ENCODE measurements around the gene STRN4.
"Not testable (repeated sequence)": the region's sequence is repeated elsewhere in the genome, so short reads cannot be mapped to it uniquely, and the experiment has no call there.

STRN4 gene

DNA sequence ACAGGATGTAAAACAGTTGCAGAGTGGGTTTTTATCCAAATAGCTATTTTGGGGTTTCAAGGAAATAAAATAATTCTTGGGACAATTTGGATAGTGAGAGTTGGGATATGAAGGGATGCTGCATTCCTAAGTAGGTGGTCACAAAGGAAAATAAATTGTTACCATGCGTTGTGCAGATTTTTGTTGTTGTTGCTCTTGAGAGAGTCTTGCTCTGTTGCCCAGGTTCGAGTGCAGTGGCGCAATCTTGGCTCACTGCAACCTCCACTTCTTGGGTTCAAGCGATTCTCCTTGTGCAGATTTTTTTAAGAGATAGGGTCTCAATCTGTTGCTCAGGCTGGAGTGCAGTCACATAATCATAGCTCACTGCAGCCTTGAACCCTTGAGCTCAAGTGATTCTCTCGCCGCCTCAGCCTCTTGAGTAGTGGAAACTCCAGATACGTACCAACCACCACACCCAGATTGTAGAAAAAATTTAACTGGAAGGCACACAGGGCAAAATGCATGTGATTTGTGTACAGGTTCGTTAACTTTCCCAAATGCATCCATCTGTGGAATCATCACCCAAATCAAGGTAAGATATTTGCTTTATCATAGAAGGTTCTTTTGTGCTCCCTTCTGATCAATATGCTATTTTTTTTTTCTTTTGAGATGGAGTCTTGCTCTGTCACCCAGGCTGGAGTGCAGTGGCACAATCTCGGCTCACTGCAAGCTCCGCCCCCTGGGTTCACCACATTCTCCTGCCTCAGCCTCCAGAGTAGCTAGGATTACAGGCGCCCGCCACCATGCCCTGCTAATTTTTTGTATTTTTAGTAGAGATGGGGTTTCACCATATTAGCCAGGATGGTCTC is 26.1 kb upstream of the STRN4 start:
- no peak for DNase-seq

DNA sequence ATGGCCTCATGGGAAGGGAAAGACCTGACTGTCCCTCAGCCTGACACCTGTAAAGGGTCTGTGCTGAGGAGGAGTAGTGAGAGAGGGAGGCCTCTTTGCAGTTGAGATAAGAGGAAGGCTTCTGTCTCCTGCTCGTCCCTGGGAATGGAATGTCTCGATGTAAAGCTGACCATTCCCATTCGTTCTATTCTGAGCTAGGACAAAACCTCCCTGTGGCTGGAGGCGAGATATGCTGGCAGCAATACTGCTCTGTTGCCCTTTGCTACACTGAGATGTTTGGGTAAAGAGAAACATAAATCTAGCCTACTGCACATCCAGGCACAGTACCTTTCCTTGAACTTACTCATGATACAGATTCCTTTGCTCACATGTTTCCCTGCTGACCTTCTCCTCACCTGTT is 22.5 kb upstream of the STRN4 start:
- DNase-seq, result not testable (repeated sequence)

DNA sequence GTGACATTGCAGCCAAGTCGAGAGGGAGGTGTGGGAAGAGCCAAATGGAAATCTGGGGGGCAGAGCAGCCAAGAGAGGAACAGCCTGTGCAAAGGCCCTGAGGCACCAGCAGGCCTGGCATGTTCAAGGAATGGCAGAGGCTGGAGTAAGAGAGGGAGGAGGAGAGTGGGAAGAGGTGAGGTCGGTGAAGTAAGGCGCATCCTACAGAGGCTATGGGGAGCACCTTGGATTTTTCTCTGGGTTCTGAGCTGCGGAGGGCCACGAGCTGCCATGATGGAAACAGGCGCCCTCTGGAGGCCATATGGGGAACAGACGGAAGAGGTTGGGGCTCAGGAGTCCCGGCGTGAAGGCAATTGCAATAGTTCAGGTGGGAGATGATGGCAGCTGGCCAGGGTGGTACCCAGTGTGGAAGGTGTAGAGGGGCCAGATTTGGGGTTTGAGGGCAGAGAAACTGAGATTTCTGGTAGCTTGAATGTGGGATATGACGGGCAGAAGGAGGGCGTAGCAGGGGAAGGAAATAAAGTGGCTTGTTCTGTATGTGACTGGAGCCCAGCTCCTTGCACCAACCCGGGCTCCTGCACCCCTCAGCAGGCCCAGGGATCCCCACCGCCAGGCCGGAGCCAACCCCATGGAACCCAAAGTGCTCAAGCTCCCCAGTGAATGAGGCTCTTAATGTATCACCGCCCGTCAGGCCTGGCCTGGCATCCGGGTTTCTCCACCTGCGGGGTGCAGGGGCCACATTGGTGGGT is 20.5 kb upstream of the STRN4 start:
- DNase-seq, result peak; percentile 46 to 55

DNA sequence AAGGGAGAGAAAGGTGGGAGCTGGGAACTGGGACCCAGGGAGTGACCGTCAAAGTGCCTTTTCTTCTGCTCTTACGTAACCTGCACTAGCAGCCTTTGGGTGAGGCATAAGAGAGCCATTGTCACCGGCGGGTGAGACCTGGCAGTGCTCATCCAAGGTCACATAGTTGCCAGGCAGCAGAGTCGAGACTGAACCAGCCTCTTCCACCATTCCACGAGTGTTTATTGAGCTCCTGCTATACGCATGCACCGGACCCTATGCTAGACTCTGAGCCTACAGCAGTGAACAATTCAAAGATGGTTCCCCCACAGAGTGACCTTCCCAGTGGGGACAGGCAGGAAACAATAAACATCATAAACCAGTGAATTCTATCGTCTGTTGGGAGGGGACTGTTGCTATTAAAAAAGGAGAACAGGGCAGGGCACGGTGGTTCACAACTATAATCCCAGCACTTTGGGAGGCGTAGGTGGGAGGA is 18.6 kb upstream of the STRN4 start:
- no peak for DNase-seq

DNA sequence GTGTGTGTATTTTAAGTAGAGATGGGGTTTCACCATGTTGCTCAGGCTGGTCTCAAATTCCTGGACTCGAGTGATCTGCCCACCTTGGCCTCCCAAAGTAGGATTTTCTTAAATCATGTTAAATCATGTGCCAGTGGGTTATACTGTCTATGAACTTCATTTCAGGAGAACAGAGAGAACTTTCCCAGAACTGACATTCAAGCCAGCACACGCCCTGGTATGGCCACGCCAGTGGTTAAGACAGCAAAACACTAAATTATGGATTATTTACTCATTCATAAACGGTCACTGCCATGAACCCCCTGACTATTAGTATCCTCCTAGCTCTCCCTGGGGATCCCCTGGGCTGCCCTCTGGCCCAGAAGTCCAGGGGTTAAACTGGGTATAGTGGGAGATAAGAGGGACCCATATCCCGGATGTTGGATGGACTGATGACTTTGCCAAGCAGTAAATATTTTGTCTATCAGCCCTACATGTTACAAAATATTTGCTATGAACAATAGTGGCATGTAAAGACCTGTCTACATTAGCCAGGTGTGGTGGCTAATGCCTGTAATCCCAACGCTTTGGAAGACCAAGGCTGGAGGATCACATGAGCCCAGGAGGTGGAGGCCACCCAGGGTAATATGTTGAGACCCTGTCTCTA is 16.1 kb upstream of the STRN4 start:
- no peak for DNase-seq

DNA sequence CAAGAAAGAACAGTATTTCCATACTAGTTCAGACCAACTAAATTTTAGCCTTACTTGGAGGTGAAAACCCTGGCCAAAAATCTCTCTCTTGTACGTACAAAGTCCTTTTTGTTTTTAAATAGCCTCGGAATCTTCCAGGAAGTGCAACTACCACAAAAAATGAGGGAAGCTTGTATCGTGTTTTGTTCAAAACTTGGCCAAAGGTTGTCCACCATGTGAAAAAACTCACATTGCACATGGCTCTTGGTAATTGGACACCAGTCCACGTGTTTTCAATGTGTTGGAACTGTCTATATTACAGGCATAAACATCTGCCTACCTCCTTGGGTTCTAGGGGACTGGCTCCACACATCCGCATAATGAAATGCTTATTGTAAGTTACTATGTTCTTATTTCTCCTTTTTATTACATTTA is 15.2 kb upstream of the STRN4 start:
- DNase-seq, result peak in 1 of 2 donors; percentile 25

DNA sequence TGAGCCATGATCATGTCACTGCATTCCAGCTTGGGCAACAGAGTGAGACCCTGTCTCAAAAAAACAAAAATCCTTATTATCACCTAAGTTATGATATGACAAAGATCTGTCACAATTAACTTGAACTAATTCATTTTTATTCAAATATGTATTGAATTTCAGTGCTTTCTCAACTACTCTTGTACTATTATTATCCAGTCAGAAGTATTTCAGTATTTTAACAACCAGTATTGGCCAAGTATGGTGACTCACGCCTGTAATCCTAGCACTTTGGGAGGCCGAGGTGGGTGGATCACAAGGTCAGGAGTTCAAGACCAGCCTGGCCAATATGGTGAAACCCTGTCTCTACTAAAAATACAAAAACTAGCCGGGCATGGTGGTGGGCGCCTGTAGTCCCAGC is 14.6 kb upstream of the STRN4 start:
- peak in 1 of 2 donors; percentile 40 for DNase-seq

DNA sequence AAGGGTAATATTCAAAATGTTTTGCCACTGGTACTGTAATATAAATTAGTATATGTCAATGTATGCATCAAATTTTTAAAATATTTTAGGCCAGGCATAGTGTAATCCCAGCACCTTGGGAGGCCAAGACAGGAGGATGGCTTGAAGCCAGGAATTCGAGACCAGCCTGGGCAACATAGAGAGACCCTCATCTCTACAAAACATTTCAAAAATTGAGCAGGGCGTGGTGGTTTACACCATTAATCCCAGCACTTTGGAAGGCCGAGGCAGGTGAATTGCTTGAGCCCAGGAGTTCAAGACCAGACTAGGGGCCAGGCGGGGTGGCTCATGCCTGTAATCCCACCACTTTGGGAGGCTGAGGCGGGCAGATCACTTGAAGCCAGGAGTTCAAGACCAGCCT is 14.1 kb upstream of the STRN4 start:
- DNase-seq, result no peak

DNA sequence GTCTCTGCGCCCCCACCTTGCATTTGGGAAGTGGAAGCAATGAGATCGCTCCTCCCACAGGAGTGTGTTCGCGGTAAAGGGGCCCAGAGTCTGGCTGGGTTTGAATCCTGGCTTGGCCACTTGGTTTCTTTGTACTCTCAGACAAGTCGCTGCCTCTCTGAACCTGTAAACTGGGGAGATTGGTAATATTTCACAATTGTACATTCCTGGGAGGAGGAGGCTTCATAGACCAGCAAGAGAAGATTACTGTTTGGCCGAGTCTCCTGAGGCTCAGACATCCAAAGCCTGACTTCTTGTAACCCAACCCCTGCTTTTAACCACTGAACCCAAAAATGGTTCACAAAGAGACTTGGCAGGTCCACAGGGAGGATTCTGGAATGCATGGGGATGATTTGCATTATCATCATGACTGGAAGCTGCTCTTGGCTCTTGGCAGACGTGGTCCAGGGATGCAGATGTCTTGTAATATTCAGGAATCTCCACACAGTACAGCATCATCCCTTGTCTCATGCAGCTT is 13.6 kb upstream of the STRN4 start:
- peak in 1 of 2 donors; percentile 39 for DNase-seq

DNA sequence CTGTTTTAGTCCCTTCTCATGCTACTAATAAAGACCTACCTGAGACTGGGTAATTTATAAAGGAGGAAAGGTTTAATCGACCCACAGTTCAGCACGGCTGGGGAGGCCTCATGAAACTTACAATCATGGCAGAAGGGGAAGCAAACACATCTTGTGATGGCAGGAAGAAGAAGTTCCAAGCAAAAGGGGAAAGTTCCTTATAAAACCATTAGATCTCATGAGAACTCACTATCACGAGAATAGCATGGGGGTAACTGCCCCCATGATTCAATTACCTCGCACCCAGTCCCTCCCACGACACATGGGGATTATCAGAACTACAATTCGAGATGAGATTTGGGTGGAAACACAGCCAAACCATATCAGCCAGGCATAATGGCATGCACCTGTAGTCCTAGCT is 13.0 kb upstream of the STRN4 start:
- peak; percentile 69 to 73 for DNase-seq

DNA sequence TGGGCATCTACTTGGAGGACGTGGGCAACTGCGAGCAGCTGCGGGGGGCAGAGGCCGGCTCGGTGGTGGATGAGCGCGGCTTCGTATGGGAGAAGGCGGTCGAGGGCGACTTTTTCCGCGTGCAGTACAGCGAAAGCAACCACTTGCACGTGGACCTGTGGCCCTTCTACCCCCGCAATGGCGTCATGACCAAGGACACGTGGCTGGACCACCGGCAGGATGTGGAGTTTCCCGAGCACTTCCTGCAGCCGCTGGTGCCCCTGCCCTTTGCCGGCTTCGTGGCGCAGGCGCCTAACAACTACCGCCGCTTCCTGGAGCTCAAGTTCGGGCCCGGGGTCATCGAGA is 10.3 kb upstream of the STRN4 start:
- no peak for DNase-seq

DNA sequence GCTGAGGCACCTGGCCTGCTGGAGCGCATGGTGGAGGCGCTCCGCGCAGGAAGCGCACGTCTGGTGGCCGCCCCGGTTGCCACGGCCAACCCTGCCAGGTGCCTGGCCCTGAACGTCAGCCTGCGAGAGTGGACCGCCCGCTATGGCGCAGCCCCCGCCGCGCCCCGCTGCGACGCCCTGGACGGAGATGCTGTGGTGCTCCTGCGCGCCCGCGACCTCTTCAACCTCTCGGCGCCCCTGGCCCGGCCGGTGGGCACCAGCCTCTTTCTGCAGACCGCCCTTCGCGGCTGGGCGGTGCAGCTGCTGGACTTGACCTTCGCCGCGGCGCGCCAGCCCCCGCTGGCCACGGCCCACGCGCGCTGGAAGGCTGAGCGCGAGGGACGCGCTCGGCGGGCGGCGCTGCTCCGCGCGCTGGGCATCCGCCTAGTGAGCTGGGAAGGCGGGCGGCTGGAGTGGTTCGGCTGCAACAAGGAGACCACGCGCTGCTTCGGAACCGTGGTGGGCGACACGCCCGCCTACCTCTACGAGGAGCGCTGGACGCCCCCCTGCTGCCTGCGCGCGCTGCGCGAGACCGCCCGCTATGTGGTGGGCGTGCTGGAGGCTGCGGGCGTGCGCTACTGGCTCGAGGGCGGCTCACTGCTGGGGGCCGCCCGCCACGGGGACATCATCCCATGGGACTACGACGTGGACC is 9.7 kb upstream of the STRN4 start:
- DNase-seq, result no peak

DNA sequence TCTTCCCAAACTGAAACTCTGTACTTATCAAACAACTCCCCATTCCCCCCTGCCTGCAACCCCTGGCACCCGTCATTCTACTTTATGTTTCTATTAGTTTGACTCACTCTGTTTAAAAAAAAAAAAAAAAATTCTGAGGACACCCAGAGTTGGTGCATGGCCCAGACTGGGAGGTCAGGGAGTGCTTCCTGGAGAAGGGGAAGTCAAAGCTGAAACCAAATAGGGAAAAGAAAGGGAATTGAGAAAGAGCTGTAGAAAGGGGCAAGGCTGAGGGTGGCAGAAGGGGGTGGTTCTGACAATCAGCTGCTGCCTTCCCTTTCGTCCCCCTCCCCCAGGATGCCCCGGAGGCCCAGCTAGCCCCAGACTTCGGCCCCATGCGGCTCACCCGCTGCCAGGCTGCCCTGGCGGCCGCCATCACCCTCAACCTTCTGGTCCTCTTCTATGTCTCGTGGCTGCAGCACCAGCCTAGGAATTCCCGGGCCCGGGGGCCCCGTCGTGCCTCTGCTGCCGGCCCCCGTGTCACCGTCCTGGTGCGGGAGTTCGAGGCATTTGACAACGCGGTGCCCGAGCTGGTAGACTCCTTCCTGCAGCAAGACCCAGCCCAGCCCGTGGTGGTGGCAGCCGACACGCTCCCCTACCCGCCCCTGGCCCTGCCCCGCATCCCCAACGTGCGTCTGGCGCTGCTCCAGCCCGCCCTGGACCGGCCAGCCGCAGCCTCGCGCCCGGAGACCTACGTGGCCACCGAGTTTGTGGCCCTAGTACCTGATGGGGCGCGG is 9.0 kb upstream of the STRN4 start:
- DNase-seq, result peak; percentile 80 to 87

DNA sequence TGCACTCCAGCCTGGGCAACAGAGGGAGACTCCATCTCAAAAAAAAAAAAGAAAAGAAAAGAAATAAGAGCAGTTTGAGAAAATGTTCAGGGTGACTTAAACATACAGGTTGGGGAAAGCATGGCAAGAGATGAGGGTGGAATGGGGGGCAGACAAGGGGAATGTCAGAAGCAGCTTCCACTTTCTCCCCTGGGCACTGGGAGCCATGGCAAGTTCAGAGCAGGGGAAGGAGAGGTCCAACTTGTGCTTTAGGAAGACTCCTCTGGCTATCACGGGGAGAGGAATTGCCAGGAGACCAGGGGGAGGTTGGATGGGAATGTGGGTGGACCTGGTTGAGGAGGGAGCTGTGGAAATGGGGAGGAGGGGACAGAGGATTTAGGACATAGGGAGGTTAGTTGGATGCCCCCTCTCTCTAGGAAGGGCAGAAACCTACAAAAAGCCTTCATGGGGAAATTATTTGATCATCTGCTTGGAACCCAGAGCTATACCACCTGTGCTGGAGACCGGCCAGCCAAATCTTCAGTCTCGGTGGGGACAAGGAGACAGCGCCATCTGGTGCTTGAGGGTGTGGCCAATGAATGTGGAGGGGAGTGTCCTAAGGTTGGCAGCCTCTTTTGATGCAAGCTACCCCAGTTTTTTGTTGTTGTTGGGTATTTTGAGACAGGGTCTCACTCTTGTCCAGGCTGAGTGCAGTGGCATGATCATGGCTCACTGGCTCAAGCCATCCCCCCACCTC is 7.3 kb upstream of the STRN4 start:
- peak; percentile 44 to 53 for DNase-seq

DNA sequence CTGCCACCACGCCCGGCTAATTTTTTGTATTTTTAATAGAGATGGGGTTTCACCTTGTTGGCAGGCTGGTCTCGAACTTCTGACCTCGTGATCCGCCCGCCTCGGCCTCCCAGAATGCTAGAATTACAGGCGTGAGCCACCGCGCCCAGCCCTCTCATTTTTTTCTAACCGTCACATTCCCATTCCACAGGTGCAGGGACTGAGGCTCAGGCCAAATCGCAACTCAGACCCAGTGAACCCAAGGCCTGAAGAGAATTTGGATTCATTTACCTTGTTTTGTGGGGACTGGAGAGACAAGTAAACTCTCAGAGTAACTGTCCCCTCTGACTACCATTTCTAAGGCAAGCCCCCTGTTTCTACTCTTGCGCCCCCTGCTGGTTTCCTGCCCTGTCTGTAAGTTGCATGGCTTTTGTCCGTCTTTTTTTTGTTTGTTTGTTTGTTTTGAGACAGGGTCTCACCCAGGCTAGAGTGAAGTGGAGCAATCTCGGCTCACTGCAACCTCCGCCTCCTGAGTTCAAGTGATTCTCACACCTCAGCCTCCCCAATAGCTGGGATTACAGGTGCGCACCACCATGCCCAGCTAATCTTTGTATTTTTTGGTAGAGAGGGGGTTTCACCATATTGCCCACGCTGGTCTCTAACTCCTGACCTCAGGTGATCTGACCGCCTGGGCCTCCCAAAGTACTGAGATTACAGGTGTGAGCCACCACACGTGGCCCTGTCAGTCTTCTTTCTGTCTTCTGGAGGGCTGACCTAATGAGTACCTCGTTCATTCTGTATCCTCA is 2.3 kb upstream of the STRN4 start:
- DNase-seq, result peak; percentile 71

DNA sequence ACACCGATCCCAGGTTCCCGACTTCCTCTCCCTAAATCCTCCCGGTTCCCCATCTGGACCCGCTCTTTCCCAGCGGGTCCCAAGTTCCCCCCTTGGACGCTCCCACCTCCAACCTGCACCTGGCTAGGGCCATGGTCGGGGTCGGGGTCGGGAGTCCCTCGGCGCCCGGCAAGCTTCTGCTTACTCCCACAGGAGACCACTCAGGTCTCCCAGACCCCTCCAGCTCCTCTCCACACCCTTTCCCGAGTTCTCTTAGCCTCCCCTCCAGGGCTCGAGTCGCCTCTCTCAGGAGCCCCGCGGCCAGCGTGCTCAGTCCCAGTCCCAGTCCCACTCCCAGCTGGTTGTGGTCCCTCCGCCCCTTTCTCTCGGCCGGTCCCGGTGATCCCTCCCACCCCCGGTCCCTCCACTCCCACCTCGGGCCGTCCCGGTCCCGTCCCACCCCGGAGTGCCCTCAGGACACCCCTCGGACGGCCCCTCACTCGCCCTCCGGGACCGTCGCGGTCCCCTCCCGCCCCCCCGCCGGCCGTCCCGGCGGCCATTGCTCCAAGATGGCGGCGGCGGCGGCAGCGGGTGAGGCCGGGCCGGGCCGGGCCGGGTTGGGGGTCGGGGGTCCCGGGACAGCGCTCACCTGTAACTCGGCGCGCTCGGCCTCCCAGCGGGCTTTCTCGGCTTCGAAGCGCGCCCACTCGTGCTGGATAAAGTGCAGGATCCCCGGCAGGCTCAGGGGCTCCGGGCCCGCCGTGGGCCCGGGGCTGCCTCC is 549 bp downstream of the STRN4 start, which contains the start of gene FKRP:
FKRP (plus strand) TSS at position 537 of the 760 bp plus-strand sequence. CDS start 9,394 bp downstream, outside the sequence.
- no peak for DNase-seq

DNA sequence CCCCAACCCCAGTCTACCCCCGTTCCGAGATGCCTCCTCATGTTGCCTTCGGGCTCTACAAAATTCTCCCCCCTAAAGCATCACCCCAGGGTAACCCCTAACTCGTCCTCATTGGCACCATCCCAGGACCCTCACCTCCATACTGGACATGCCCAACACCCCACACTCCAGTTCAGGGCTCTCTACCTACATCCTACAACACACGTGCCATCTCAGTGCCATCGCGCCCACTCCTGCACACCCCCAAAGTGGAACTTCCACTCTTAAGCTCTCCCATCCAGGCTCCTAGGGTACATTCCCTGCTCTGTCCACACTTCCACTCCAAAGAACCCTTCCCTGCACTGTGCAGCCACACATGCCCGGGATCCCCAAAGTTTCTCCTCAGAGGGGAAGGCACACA is 1.2 kb downstream of the STRN4 start:
- no peak for DNase-seq

DNA sequence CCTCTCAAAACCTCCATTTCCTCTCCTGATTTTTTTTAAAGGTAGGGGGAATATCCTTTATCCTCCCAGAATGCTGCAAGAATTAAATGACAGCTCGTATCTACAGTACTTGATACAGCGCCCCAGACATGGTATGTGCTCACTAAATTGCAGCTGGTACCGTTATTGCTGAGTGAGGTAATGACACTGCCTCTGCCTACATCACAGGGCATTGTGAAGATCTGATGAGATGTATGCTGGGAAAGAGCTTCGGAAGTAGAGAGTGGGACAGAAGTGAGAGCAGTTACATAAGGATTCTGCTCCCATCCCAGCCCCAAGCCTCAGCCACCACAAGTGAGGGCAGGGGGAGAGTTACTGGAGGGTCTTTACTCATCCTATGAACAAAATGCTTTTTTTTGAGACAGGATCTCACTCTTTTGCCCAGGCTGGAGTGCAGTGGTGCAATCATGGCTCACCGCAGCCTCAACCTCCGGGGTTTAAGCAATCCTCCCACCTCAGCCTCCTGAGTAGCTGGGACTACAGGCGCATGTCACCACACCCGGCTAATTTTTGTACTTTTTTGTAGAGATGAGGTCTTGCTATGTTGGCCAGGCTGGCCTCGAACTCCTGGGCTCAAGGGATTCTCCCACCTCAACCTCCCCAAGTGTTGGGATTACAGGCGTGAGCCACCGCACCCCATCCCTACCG is 2.1 kb downstream of the STRN4 start:
- DNase-seq, result peak in 1 of 2 donors; percentile 35

Data from inflammatory macrophage (primary cell).